GM12872 (cell line): ENCODE measurements around the gene CLBA1.

Experiments used
- CTCF ChIP-seq: IDR thresholded peaks from 3 replicates; pipeline ENCODE4 v1.5.1; 2011; ENCODE audit warnings: low read depth, mild to moderate bottlenecking, low read length, moderate library complexity; ENCODE audit not compliant: insufficient read depth

CLBA1 gene

GRCh38 chr14:105005929-105006830 is 20.6 kb downstream of the CLBA1 start:
- TF ChIP-seq CTCF: no peak

GRCh38 chr14:105006831-105007592 is 21.4 kb downstream of the CLBA1 start:
- no peak for TF ChIP-seq CTCF

- TF ChIP-seq CTCF: no peak
These were observed 22.1 kb downstream of the CLBA1 start for GRCh38 chr14:105007593-105008264.

- TF ChIP-seq CTCF: no peak
These were observed 24.5 kb downstream of the CLBA1 start for GRCh38 chr14:105010106-105010505.

GRCh38 chr14:105010891-105011291 is 25.3 kb downstream of the CLBA1 start:
- no peak for TF ChIP-seq CTCF

GRCh38 chr14:105011312-105011990 is 25.9 kb downstream of the CLBA1 start:
- TF ChIP-seq CTCF: no peak
